Endodermal cell (in vitro differentiated cells): ENCODE data around the gene SYNPR. TPM values are rescaled to one million over a fixed set of nuclear protein-coding genes. Genes with fewer than 3 reads are reported as not detected.

ENCODE experiments used
- DNase-seq: peaks from one replicate; pipeline ENCODE4 v3.0.0-alpha.2; 2017
- H3K27ac ChIP-seq: 2 replicates; pipeline ENCODE4 v1.5.1; 2013; ENCODE audit warnings: mild to moderate bottlenecking, low read depth, low read length, moderate library complexity
- H3K27me3 ChIP-seq: 2 replicates; pipeline ENCODE4 v1.6.1; 2013; ENCODE audit warnings: mild to moderate bottlenecking, low read length, moderate library complexity; ENCODE audit not compliant: insufficient read depth, control insufficient read depth, poor library complexity, severe bottlenecking
- H3K36me3 ChIP-seq: 2 replicates; pipeline ENCODE4 v1.7.0; 2013; ENCODE audit warnings: mild to moderate bottlenecking, low read length, moderate library complexity; ENCODE audit not compliant: control insufficient read depth, insufficient read depth
- H3K4me1 ChIP-seq: one replicate; pipeline ENCODE4 v1.7.0; 2013; ENCODE audit warnings: low read length; ENCODE audit not compliant: control insufficient read depth, insufficient read depth
- H3K4me3 ChIP-seq: 2 replicates; pipeline ENCODE4 v1.5.1; 2013; ENCODE audit warnings: mild to moderate bottlenecking, low read length, moderate library complexity
- H3K9ac ChIP-seq: 2 replicates; pipeline ENCODE4 v1.6.1; 2013; ENCODE audit warnings: mild to moderate bottlenecking, low read length, moderate library complexity; ENCODE audit not compliant: poor library complexity, severe bottlenecking; ENCODE audit errors: extremely low read depth
- H3K9me3 ChIP-seq: 2 replicates; pipeline ENCODE4 v1.6.1; 2013; ENCODE audit warnings: mild to moderate bottlenecking, low read length, moderate library complexity; ENCODE audit not compliant: control insufficient read depth
- H3K27ac Mint-ChIP-seq: 2 replicates; pipeline ENCODE4 v1.8.0; 2020; ENCODE audit warnings: mixed read lengths
- H3K27me3 Mint-ChIP-seq: 2 replicates; pipeline ENCODE4 v1.8.0; 2021; ENCODE audit warnings: mild to moderate bottlenecking, mixed read lengths; ENCODE audit not compliant: insufficient read depth
- H3K36me3 Mint-ChIP-seq: 2 replicates; pipeline ENCODE4 v1.8.0; 2020; ENCODE audit warnings: low read depth, mixed read lengths
- H3K4me1 Mint-ChIP-seq: 2 replicates; pipeline ENCODE4 v1.8.0; 2020; ENCODE audit warnings: mixed read lengths
- H3K4me3 Mint-ChIP-seq: 2 replicates; pipeline ENCODE4 v1.8.0; 2020; ENCODE audit warnings: mild to moderate bottlenecking, moderate library complexity, mixed read lengths
- H3K9me3 Mint-ChIP-seq: 2 replicates; pipeline ENCODE4 v1.8.0; 2020; ENCODE audit warnings: mild to moderate bottlenecking, mixed read lengths
- CTCF ChIP-seq: fragments of 200-600 bp; sonication (generic); conservative IDR thresholded peaks from 2 replicates; pipeline ENCODE4 v1.5.0; 2021; ENCODE audit warnings: antibody characterized with exemption, mild to moderate bottlenecking
- WGBS, 2 experiments: methylation state at CpG; one replicate each; pipeline versions ENCODE4 v1.1.5 to v1.1.7; 2013; ENCODE audit warnings: missing lambda C conversion rate in 2 of 2, mixed read lengths in 1 of 2; ENCODE audit not compliant: insufficient coverage in 1 of 2, insufficient read length in 1 of 2; 5-methylcytosine and 5-hydroxymethylcytosine counted together
- total RNA-seq, 2 donors: library from RNA; stranded (reverse); fragmentation: NEBNext Ultra II Directional in 1 of 2; extraction: Animal tissue kit (Norgen Biotek cat#: 25700) in 1 of 2; gene quantifications; 2 replicates in 1 of 2; 3 replicates in 1 of 2; pipeline ENCODE4 v1.2.1, GENCODE V29; 2021

SYNPR gene
- total RNA-seq, 2 donors from 2014 or later: not detected

- 75 to 91% methylated on average over 1 to 2 of the region's 2 CpGs for WGBS, 2 experiments
- H3K36me3 ChIP-seq: no peaks in the 10 kb centered on the region
- peaks cover 2% of the 10 kb centered on the region for H3K27me3 Mint-ChIP-seq
Observed at GRCh38 chr3:63231643-63232042, 46.5 kb upstream of the SYNPR start.

DNA sequence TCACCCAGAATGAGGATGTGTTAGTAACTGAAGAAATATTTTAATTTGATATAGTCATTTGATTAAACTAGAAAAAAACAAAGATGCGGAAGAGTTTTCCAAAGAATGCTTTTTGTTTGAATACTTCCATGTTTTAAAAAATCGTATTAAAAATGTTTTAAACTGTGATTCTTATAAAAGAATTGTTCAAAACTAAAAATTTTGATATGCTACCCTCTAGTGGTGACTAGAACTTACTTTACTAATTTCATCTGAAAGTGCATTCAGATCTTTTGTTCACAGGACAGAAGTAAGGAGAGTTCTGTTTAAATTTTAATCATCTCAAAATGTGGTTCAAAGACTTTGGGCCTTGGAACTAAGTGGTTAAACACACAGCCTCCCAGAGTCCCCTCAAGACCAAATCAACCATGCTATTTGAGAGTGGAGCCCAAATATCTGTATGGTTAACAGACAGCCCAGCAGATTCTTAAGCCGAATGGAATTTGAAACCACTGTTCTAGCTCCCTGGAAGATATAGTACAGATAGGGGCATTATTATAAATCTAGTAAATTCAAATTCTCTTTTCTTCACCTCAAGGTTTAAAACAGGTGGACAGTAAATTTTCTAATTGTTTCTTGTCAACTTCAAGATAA, 45.2 kb upstream of the SYNPR start:
- H3K9ac ChIP-seq: no peak overlapping the region
- no peak for DNase-seq
- peaks cover 4% of the 10 kb centered on the region for H3K9me3 ChIP-seq
- no peaks in the 10 kb centered on the region for H3K4me1 ChIP-seq
- peaks cover 16% of the 10 kb centered on the region for H3K27me3 ChIP-seq
- H3K36me3 Mint-ChIP-seq: no peaks in the 10 kb centered on the region
- WGBS, 2 experiments: 81 to 100% methylated on average over 1 to 3 of the region's 3 CpGs
- peaks cover 3% of the 10 kb centered on the region for H3K9me3 Mint-ChIP-seq
- no peak overlapping the region for H3K4me3 ChIP-seq
- peak; percentile 74 for TF ChIP-seq CTCF
- H3K27me3 Mint-ChIP-seq: peaks cover 14% of the 10 kb centered on the region
- H3K27ac ChIP-seq: no peak overlapping the region
- H3K36me3 ChIP-seq: no peaks in the 10 kb centered on the region
- H3K4me1 Mint-ChIP-seq: peaks cover 5% of the 10 kb centered on the region
- H3K4me3 Mint-ChIP-seq: no peak overlapping the region
- H3K27ac Mint-ChIP-seq: no peak overlapping the region

More at GRCh38 chr3:63231643-63232042, 46.5 kb upstream of the SYNPR start:
- Histone ChIP-seq H3K27ac (no peak overlapping the region), H3K4me1 (no peaks in the 10 kb centered on the region), H3K27me3 (peaks cover 4% of the 10 kb centered on the region), H3K9me3 (peaks cover 4% of the 10 kb centered on the region), H3K9ac (no peak overlapping the region), H3K4me3 (no peak overlapping the region)
- Mint-ChIP-seq H3K4me1 (peaks cover 11% of the 10 kb centered on the region), H3K4me3 (no peak overlapping the region), H3K27ac (no peak overlapping the region), H3K9me3 (peaks cover 3% of the 10 kb centered on the region), H3K36me3 (no peaks in the 10 kb centered on the region)
- TF ChIP-seq CTCF: no peak
- DNase-seq: no peak

GRCh38 chr3:63240381-63240902, 37.7 kb upstream of the SYNPR start:
- H3K4me1 Mint-ChIP-seq: peaks cover 4% of the 10 kb centered on the region
- no peak for DNase-seq
- H3K4me3 ChIP-seq: no peak overlapping the region
- no peak overlapping the region for H3K9ac ChIP-seq
- peaks cover 5% of the 10 kb centered on the region for H3K4me1 ChIP-seq
- H3K9me3 ChIP-seq: peaks cover 7% of the 10 kb centered on the region
- H3K27ac Mint-ChIP-seq: no peak overlapping the region
- H3K27me3 Mint-ChIP-seq: peaks cover 48% of the 10 kb centered on the region
- no peaks in the 10 kb centered on the region for H3K36me3 ChIP-seq
- H3K36me3 Mint-ChIP-seq: no peaks in the 10 kb centered on the region
- WGBS, 2 experiments: 92 to 95% methylated on average over 3 to 5 of the region's 5 CpGs
- TF ChIP-seq CTCF: no peak
- H3K27me3 ChIP-seq: peaks cover 52% of the 10 kb centered on the region
- no peaks in the 10 kb centered on the region for H3K9me3 Mint-ChIP-seq
- no peak overlapping the region for H3K4me3 Mint-ChIP-seq
- H3K27ac ChIP-seq: no peak overlapping the region
